CD4-positive, alpha-beta T cell treated with Interleukin-6 for 4 hours (primary cell): ENCODE results near the gene CTSH.
A peak's percentile ranks its signal among the peaks of the same experiment; 100 is the strongest.

Experiments used
- DNase-seq: peaks from one replicate; pipeline ENCODE4 v3.0.0-alpha.2; 2020; ENCODE audit warnings: mixed read lengths

CTSH gene

GRCh38 chr15:78944669-78945407 is at the start of gene CTSH:
CTSH (minus strand) TSS chr15:78945046; CDS start chr15:78944981, 65 bp downstream.
- DNase-seq = peak; percentile 87

- DNase-seq = no peak
Observed at GRCh38 chr15:78993931-78994530, 49.2 kb upstream of the CTSH start.

GRCh38 chr15:78993257-78993930 is 48.5 kb upstream of the CTSH start:
- no peak for DNase-seq

GRCh38 chr15:78992416-78993256 is 47.8 kb upstream of the CTSH start:
- DNase-seq = no peak

- DNase-seq = no peak
Observed at GRCh38 chr15:78991879-78992278, 47.0 kb upstream of the CTSH start.

- DNase-seq = no peak
Observed at GRCh38 chr15:78991476-78991875, 46.6 kb upstream of the CTSH start.

- DNase-seq = no peak
Observed at GRCh38 chr15:78990278-78990677, 45.4 kb upstream of the CTSH start.

GRCh38 chr15:78989701-78990240 is 44.9 kb upstream of the CTSH start:
- DNase-seq = no peak

GRCh38 chr15:78988361-78988911 is 43.6 kb upstream of the CTSH start:
- no peak for DNase-seq

- DNase-seq = no peak
Observed at GRCh38 chr15:78987556-78988360, 42.9 kb upstream of the CTSH start.

- DNase-seq = no peak
Observed at GRCh38 chr15:78985859-78986475, 41.1 kb upstream of the CTSH start.

- DNase-seq = no peak
Observed at GRCh38 chr15:78984041-78984440, 39.2 kb upstream of the CTSH start.

- no peak for DNase-seq
Observed at GRCh38 chr15:78983146-78983918, 38.5 kb upstream of the CTSH start.

GRCh38 chr15:78982736-78983135 is 37.9 kb upstream of the CTSH start:
- DNase-seq = no peak

- no peak for DNase-seq
Observed at GRCh38 chr15:78981532-78982313, 36.9 kb upstream of the CTSH start.

GRCh38 chr15:78979456-78980320 is 34.8 kb upstream of the CTSH start:
- peak; percentile 46 for DNase-seq

GRCh38 chr15:78978601-78979179 is 33.8 kb upstream of the CTSH start:
- DNase-seq = no peak
